ENCODE data around the gene ATP6V1C2. TPM values are rescaled to one million over a fixed set of nuclear protein-coding genes. Genes with fewer than 3 reads are reported as not detected.

The ATP6V1C2 gene
- total and polyA plus RNA-seq, 2 donors (not counting 3 experiments of a cell fraction or from before 2014, with no cell fraction given): 0.03 to 0.13 TPM

- Histone ChIP-seq H3K9me1 (replicated peaks; ENCODE audit: control insufficient read depth, extremely low read depth, insufficient read depth, low read length) (no peaks in the 10 kb centered on the region), H3K36me3 (ENCODE audit: control insufficient read depth in 2 of 2, extremely low read depth in 1 of 2, insufficient read depth in 2 of 2, low read length in 2 of 2) (peaks cover 28 to 43% of the 10 kb centered on the region in 2 experiments), H3K4me3 (replicated peaks in 1 of 3; ENCODE audit: insufficient read depth in 1 of 3, low read depth in 1 of 3, low read length in 3 of 3) (no peak overlapping the region), H3K4me1 (ENCODE audit: control insufficient read depth, extremely low read depth, insufficient read depth, low read length) (no peaks in the 10 kb centered on the region), H3K27ac (ENCODE audit: insufficient read depth, low read depth, low read length) (no peak overlapping the region), H3K9me3 (replicated peaks; ENCODE audit: control insufficient read depth, insufficient read depth, low read length) (no peaks in the 10 kb centered on the region), H3K9ac (replicated peaks; ENCODE audit: extremely low read depth, insufficient read depth, low read length) (no peak overlapping the region), H3K79me2 (ENCODE audit: control insufficient read depth, insufficient read depth, low read length) (peaks cover 36% of the 10 kb centered on the region), H4K20me1 (replicated peaks; ENCODE audit: control insufficient read depth, extremely low read depth, insufficient read depth, low read length) (peaks cover 2% of the 10 kb centered on the region), H2AFZ (ENCODE audit: low read depth, low read length) (no peak overlapping the region), H3K27me3 (ENCODE audit: control insufficient read depth in 2 of 2, insufficient read depth in 2 of 2, low read length in 2 of 2) (no peaks in the 10 kb centered on the region), H3K4me2 (ENCODE audit: insufficient read depth, low read length) (no peak overlapping the region)
- ChIA-PET CTCF (no interaction called here), POLR2A (interaction anchor here (0.7 kb wide), 1 partner anchor 57 kb away, joined by 3 read pairs; no protein-coding TSS in a partner anchor)
- FAIRE-seq: no peak
- BruUV-seq (replicated peaks): no TSS peak
- intact Hi-C loops (cut with micrococcal nuclease) (no loop called here), dilution Hi-C loops (cut with MboI; ENCODE audit: extremely low pct_ligation_motif_present, low sequenced_read_pairs) (no loop called here)
- DNase-seq (ENCODE audit: low read depth, low spot score): no peak
- TF ChIP-seq MYC (IDR thresholded peaks at IDR 0.05; ENCODE audit: low read depth, low read length): no peak
- no peak for TF ChIP-seq GATA2 (IDR thresholded peaks at IDR 0.05; ENCODE audit: insufficient read depth, insufficient read length, low read depth, low read length)
- TF ChIP-seq FOS (IDR thresholded peaks at IDR 0.05; ENCODE audit: borderline replicate concordance, insufficient read depth, low read length): no peak
- TF ChIP-seq, protein P1, sequence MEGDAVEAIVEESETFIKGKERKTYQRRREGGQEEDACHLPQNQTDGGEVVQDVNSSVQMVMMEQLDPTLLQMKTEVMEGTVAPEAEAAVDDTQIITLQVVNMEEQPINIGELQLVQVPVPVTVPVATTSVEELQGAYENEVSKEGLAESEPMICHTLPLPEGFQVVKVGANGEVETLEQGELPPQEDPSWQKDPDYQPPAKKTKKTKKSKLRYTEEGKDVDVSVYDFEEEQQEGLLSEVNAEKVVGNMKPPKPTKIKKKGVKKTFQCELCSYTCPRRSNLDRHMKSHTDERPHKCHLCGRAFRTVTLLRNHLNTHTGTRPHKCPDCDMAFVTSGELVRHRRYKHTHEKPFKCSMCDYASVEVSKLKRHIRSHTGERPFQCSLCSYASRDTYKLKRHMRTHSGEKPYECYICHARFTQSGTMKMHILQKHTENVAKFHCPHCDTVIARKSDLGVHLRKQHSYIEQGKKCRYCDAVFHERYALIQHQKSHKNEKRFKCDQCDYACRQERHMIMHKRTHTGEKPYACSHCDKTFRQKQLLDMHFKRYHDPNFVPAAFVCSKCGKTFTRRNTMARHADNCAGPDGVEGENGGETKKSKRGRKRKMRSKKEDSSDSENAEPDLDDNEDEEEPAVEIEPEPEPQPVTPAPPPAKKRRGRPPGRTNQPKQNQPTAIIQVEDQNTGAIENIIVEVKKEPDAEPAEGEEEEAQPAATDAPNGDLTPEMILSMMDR (IDR thresholded peaks at IDR 0.05; ENCODE audit: extremely low read depth in 1 of 2, insufficient read depth in 1 of 2, low read depth in 1 of 2, low read length in 2 of 2): no peak
- no peak for TF ChIP-seq JUN (IDR thresholded peaks at IDR 0.05; ENCODE audit: borderline replicate concordance, insufficient read depth, insufficient read length, low read depth)
- TF ChIP-seq, protein P2, sequence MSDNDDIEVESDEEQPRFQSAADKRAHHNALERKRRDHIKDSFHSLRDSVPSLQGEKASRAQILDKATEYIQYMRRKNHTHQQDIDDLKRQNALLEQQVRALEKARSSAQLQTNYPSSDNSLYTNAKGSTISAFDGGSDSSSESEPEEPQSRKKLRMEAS (IDR thresholded peaks at IDR 0.05; ENCODE audit: insufficient read depth, insufficient read length): no peak
- TF ChIP-seq EZH2 (IDR thresholded peaks at IDR 0.05; ENCODE audit: borderline replicate concordance, low read depth, low read length, severe bottlenecking): no peak
- TF ChIP-seq POLR2A (IDR thresholded peaks at IDR 0.05; ENCODE audit: low read depth, low read length): no peak
- no peak for TF ChIP-seq POLR2AphosphoS5 (IDR thresholded peaks at IDR 0.05; ENCODE audit: insufficient read depth, low read depth, low read length)
Observed at GRCh38 chr2:10793816-10794215, 72.4 kb downstream of the ATP6V1C2 start.

Measured in endothelial cell of umbilical vein (primary cell).